Astrocyte of the spinal cord (primary cell): ENCODE results near the gene RAB3IL1.

Experiments used
- DNase-seq: peaks from one replicate; pipeline ENCODE4 v3.0.0; 2011; ENCODE audit warnings: low read depth, low spot score
- H3K4me3 ChIP-seq: 2 replicates; pipeline ENCODE4 v1.5.1; 2011; ENCODE audit warnings: low read depth, mild to moderate bottlenecking, low read length, moderate library complexity
- CTCF ChIP-seq: IDR thresholded peaks from 2 replicates; pipeline ENCODE4 v1.5.1; 2012; ENCODE audit warnings: low read depth, mild to moderate bottlenecking, low read length, inconsistent platforms
- in situ Hi-C: cut with HindIII; loops from 2 replicates; pipeline ENCODE4 v1.10.0; 2017; ENCODE audit warnings: low sequenced_read_pairs

Gene RAB3IL1

DNA sequence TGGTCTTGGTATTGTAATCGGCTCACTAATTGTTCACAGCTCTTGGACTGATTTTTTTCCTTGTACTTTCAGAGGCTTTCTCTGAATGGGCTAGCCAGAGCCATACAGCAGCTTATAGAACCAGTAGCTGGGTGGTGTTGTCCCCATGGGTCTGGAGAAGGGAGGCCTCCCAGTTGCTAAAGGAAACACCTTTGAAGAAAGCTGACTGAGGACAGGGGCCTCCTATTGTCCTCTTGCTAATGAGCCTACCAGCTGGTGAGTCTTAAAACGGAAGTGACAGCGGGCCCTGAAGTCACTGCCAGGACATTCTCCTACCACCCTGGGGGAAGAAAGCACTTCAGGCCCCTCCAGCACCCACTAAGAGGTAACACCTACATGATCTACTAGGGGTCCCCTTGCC is 36.0 kb downstream of the RAB3IL1 start:
- no peak for TF ChIP-seq CTCF
- H3K4me3 ChIP-seq = no peak overlapping the region
- in situ Hi-C loops = no loop called here
- DNase-seq = no peak

DNA sequence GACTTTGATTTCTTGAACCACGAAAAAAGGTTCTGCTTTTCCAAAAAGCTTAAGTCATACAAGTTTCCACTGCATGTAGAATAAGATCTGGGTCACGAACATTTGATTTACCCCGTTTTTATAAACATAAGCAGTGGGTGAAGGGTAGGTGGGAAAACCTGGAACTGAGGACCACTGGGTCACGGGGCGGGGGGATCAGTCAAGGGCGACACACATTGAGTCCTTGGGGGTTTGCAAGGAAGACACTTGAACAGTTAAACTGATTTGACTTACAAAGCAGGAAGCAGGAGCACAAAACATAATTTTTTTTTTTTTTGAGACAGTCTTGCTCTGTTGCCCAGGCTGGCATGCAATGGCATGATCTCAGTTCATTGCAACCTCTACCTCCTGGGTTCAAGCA is 36.9 kb downstream of the RAB3IL1 start:
- TF ChIP-seq CTCF = no peak
- no peak for DNase-seq
- in situ Hi-C loops = no loop called here
- H3K4me3 ChIP-seq = no peak overlapping the region

DNA sequence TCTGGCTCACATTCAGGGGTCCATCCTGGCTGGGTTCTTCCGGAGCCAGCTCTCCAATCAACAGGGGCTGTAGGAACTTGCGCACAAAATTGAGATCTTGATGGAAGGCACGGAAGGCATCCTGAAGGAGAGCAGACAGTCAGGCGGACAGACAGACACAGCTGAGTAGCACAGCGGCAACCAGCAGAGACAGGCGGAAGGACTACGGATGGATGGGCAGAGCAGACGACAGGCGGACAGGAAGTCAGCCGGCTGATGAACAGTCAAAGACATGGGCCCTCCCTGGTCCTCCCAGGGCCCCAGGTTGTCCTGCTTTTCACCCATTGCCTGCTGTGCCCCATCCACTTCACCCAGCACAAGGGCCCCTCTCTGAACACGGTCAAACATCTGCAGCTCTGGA is 37.3 kb downstream of the RAB3IL1 start:
- no peak for DNase-seq
- H3K4me3 ChIP-seq = no peak overlapping the region
- no peak for TF ChIP-seq CTCF
- in situ Hi-C loops = no loop called here

DNA sequence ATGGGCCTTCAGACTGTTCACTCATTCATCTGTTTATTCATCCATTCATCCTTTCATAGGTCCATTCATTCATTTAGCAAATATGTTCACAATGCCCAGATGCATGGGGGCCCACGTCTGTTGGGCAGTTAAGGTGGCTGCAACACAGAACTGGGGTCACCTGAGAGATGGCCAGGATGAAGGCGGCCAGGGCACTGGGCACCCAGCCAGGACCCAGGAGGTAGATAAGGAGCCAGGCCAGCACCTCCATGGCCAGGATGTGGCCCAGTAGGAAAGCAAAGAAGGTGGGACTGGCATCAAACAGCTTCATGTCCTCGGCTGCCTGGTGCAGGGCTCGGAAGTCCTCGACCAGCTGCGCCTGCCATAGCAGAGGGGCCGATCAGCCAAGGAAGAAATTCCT is 38.2 kb downstream of the RAB3IL1 start:
- TF ChIP-seq CTCF = no peak
- H3K4me3 ChIP-seq = no peak overlapping the region
- in situ Hi-C loops = no loop called here
- DNase-seq = no peak

DNA sequence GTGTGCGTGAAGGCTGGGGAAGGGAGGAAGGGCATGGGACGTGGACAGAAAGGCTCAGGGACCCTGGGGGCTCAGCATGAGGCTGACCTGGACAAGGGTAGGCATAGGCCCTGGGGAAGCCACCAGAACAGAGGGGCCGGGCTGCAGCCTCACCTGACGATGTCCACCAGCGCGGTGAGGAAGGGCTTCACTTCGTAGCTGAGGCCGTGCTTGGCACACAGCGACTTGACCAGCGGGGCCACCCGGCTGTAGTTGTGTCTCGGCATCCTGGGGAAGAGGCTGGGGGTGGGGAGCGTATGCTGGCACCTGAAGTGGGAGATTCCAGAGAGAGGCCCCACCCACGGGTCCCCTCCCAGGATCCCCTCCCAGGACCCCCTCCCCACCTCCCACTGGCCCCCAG is 41.7 kb downstream of the RAB3IL1 start:
- TF ChIP-seq CTCF = no peak
- in situ Hi-C loops = no loop called here
- no peak overlapping the region for H3K4me3 ChIP-seq
- DNase-seq = no peak

DNA sequence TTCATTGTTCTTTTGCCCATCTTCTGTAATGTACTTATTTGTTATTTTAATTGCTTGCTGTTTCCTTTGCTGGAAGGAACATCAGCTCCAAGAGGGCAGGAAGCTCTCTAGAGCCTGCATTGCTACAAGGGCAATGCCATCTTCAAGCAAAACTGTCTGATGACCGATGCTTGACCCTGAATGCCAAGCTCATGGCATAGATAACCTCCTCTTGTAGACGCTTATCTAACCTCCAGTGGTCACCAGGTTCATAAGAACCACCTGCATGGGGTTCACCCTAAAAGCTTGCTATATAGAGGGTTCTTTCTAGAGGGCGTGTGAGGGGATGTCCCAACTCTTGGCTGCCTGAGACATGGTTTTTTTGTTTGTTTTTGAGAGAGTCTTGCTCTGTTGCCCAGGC is 42.5 kb downstream of the RAB3IL1 start:
- no peak for TF ChIP-seq CTCF
- no peak overlapping the region for H3K4me3 ChIP-seq
- in situ Hi-C loops = no loop called here
- no peak for DNase-seq

DNA sequence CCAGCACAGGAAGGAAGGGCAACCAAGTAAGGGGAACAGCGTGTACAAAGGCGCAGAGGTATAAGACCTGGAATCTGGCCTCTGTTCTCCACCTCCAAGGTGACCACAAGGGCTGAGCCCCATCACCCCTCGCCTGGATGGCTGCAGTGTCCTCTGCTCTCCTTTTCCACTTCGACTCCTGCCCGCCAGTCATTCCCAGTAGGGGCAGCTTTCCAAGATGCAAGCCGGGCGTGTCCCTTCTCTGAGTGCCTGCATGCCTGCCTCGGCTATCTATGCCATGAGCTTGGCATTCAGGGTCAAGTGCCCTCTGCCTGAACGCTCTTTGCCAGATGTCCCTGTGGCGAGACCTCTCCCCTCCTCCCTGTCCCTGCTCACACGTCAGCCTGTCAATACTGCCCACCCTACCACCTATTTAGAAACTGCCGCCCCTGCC is 43.0 kb downstream of the RAB3IL1 start:
- in situ Hi-C loops = no loop called here
- no peak for TF ChIP-seq CTCF
- no peak overlapping the region for H3K4me3 ChIP-seq
- DNase-seq = no peak
